Measurements from ENCODE around the gene CD8A. TPM values are rescaled to one million over a fixed set of nuclear protein-coding genes. Genes with fewer than 3 reads are reported as not detected.

Gene CD8A
- polyA plus RNA-seq, 1 experiment, result not detected

DNA sequence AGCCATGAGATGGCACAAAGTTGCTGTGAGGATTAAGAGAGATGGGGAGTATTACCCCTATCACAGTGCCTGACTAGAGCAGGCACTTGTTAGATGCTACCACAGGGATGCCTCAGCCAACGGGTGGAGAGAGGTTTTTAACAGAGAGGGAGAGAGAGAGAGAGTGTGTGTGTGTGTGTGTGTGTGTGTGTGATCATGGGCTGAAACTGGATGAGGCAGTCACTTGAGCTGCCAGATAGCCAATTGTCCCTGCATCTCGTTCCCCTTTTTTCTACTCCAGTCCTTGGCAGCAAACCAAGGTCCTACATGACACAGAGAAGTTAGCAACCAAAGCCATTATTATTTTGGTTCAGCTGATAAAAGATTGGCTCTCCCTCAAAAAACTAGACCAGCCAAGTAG, 3.0 kb downstream of the CD8A start:
- POLR2A ChIA-PET, result no interaction called here
- peaks cover 48% of the 10 kb centered on the region for H3K27me3 ChIP-seq (ENCODE audit: control insufficient read depth, insufficient read depth, low read length)

GRCh38 chr2:86786001-86786536, 4.6 kb downstream of the CD8A start:
- Histone ChIP-seq H3K4me3 (ENCODE audit: low read depth, low read length) (no peak overlapping the region), H3K36me3 (ENCODE audit: control insufficient read depth, insufficient read depth, low read length) (no peaks in the 10 kb centered on the region), H3K27me3 (ENCODE audit: control insufficient read depth, insufficient read depth, low read length) (peaks cover 38% of the 10 kb centered on the region)
- POLR2A ChIA-PET, result no interaction called here
- CTCF ChIA-PET, result no interaction called here
- no peak for DNase-seq (ENCODE audit: low read depth)
- TF ChIP-seq, protein P1, sequence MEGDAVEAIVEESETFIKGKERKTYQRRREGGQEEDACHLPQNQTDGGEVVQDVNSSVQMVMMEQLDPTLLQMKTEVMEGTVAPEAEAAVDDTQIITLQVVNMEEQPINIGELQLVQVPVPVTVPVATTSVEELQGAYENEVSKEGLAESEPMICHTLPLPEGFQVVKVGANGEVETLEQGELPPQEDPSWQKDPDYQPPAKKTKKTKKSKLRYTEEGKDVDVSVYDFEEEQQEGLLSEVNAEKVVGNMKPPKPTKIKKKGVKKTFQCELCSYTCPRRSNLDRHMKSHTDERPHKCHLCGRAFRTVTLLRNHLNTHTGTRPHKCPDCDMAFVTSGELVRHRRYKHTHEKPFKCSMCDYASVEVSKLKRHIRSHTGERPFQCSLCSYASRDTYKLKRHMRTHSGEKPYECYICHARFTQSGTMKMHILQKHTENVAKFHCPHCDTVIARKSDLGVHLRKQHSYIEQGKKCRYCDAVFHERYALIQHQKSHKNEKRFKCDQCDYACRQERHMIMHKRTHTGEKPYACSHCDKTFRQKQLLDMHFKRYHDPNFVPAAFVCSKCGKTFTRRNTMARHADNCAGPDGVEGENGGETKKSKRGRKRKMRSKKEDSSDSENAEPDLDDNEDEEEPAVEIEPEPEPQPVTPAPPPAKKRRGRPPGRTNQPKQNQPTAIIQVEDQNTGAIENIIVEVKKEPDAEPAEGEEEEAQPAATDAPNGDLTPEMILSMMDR (IDR thresholded peaks at IDR 0.05; ENCODE audit: insufficient read depth, low read depth, low read length), result no peak

More for the DNA sequence above, 3.0 kb downstream of the CD8A start:
- CTCF ChIA-PET, result interaction anchor here (0.7 kb wide), 1 partner anchor 9 kb away, joined by 3 read pairs; no protein-coding TSS in a partner anchor
- no peaks in the 10 kb centered on the region for H3K36me3 ChIP-seq (ENCODE audit: control insufficient read depth, insufficient read depth, low read length)
- TF ChIP-seq, protein P1 (IDR thresholded peaks at IDR 0.05; ENCODE audit: insufficient read depth, low read depth, low read length), result no peak
- no peak overlapping the region for H3K4me3 ChIP-seq (ENCODE audit: low read depth, low read length)
- DNase-seq (ENCODE audit: low read depth), result no peak

GRCh38 chr2:86785456-86785855, 5.3 kb downstream of the CD8A start:
- ChIA-PET POLR2A (no interaction called here), CTCF (no interaction called here)
- Histone ChIP-seq H3K36me3 (ENCODE audit: control insufficient read depth, insufficient read depth, low read length) (no peaks in the 10 kb centered on the region), H3K4me3 (ENCODE audit: low read depth, low read length) (no peak overlapping the region), H3K27me3 (ENCODE audit: control insufficient read depth, insufficient read depth, low read length) (peaks cover 33% of the 10 kb centered on the region)
- no peak for DNase-seq (ENCODE audit: low read depth)
- TF ChIP-seq, protein P1 (IDR thresholded peaks at IDR 0.05; ENCODE audit: insufficient read depth, low read depth, low read length), result no peak

DNA sequence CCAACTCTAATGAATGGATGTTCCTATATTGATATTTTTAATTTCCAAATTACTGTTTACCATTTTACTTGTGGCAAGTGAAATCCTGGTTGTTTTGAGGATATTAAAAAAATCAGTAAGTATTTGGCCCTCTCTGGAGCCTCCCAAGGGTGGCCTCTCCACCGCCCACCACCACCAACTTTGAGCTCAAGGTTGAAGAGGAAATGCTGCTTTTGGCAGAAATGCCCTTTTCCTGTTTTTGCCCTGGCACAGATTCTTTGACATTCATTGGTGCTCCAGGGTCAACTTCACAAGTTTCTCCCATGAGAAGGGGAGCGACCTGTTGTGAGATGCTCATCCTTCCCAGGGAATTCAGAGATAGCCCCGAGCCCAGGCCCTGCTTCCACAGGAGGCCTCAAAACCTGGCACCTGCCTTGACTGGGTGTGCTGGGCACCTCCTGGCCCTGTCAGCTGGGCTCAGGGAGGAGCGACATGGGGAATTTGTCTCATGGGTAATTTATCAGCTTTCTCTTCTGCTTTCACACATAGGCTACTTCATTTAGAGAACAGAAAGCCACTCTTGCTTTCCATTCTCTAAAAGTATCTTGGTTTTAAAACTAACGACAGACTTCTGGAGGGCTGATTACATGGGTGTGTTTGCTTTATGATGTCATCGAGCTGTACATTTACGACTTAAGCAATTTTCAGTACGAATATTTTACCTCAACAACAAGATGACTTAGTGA, 6.9 kb downstream of the CD8A start:
- H3K27me3 ChIP-seq (ENCODE audit: control insufficient read depth, insufficient read depth, low read length), result peaks cover 19% of the 10 kb centered on the region
- ChIA-PET CTCF (no interaction called here), POLR2A (no interaction called here)
- no peak for DNase-seq (ENCODE audit: low read depth)
- no peak overlapping the region for H3K4me3 ChIP-seq (ENCODE audit: low read depth, low read length)
- no peaks in the 10 kb centered on the region for H3K36me3 ChIP-seq (ENCODE audit: control insufficient read depth, insufficient read depth, low read length)
- TF ChIP-seq, protein P1 (IDR thresholded peaks at IDR 0.05; ENCODE audit: insufficient read depth, low read depth, low read length), result no peak

DNA sequence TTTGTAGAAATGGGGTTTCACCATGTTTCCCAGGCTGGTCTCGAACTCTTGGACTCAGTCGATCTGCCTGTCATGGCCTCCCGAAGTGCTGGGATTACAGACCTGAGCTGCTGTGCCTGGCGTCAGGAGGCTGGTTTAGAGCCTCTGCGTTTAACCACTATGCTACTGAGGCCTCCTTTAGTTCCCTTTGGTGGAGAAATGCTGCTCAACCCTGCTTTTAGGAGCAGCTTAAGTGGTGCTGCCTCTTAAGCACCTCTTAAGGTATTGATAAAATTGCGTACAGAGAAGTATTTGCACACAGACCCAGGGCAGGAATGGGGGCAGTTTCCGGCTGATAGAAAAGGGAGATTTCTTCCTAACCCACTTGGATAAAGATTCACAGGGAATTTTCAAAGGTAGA, 8.0 kb downstream of the CD8A start:
- TF ChIP-seq, protein P1 (IDR thresholded peaks at IDR 0.05; ENCODE audit: insufficient read depth, low read depth, low read length), result no peak
- H3K4me3 ChIP-seq (ENCODE audit: low read depth, low read length), result no peak overlapping the region
- H3K27me3 ChIP-seq (ENCODE audit: control insufficient read depth, insufficient read depth, low read length), result peaks cover 10% of the 10 kb centered on the region
- ChIA-PET POLR2A (no interaction called here), CTCF (no interaction called here)
- H3K36me3 ChIP-seq (ENCODE audit: control insufficient read depth, insufficient read depth, low read length), result no peaks in the 10 kb centered on the region
- DNase-seq (ENCODE audit: low read depth), result no peak

All from BJ (cell line).